ENCODE data around the gene RASEF.
"Not testable (repeated sequence)": the region's sequence is repeated elsewhere in the genome, so short reads cannot be mapped to it uniquely, and the experiment has no call there.

The RASEF gene

GRCh38 chr9:83062651-83063527, at the start of gene RASEF:
RASEF (minus strand) TSS chr9:83063142; CDS start chr9:83062867, 275 bp downstream.
- peak within 1 kb of the TSS; percentile 68 for H3K4me3 ChIP-seq (ENCODE audit: low read length)
- TF ChIP-seq CTCF (conservative IDR thresholded peaks at IDR 0.05; ENCODE audit: low read depth, low read length), result no peak
- DNase-seq (ENCODE audit: low read depth), result no peak

DNA sequence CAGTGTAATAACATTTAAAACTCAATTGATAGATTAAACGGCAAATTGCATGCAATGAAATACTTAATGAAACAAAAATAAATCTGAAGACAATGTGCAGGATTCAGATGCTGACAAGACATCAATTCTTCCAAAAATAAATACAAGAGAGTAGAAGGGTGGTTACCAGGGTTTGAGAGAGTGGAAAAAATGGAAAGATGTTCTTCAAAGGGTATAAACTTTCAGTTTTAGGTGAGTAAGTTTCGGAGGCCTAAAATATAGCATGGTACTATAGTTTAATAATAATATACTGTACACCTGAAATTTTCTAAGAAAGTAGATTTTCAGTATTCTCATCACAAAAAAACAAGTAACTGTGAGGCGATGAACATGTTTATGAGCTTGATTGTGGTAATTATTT, 48.2 kb upstream of the RASEF start:
- no peak for DNase-seq (ENCODE audit: low read depth)
- H3K4me3 ChIP-seq (ENCODE audit: low read length), result no peak overlapping the region
- TF ChIP-seq CTCF (conservative IDR thresholded peaks at IDR 0.05; ENCODE audit: low read depth, low read length), result no peak

GRCh38 chr9:83109296-83109695, 46.4 kb upstream of the RASEF start:
- DNase-seq (ENCODE audit: low read depth), result no peak
- no peak for TF ChIP-seq CTCF (conservative IDR thresholded peaks at IDR 0.05; ENCODE audit: low read depth, low read length)
- H3K4me3 ChIP-seq (ENCODE audit: low read length), result no peak overlapping the region

- no peak overlapping the region for H3K4me3 ChIP-seq (ENCODE audit: low read length)
- TF ChIP-seq CTCF (conservative IDR thresholded peaks at IDR 0.05; ENCODE audit: low read depth, low read length), result no peak
- DNase-seq (ENCODE audit: low read depth), result no peak
Observed at GRCh38 chr9:83108208-83108607, 45.3 kb upstream of the RASEF start.

- TF ChIP-seq CTCF (conservative IDR thresholded peaks at IDR 0.05; ENCODE audit: low read depth, low read length), result no peak
- H3K4me3 ChIP-seq (ENCODE audit: low read length), result no peak overlapping the region
- no peak for DNase-seq (ENCODE audit: low read depth)
Observed at GRCh38 chr9:83106772-83107171, 43.8 kb upstream of the RASEF start.

DNA sequence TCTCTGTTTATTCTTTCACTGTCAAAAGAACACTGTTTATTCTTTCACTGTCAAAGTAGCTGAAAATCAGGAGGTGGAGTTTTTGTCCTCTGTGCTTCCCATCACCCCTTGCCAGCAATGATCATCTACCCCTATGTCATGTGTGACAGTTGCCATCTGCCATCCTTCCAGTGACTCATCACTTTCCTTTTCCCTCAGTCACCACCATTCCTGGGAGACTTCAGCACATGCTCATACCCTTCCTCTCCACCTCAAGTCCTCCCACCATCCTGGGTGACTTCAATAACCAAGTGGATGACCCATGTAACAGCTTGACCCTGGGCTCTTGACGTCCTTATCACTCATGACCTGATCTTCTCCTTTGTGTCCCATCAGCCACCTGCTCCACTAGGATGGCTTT, 43.3 kb upstream of the RASEF start:
- no peak for DNase-seq (ENCODE audit: low read depth)
- H3K4me3 ChIP-seq (ENCODE audit: low read length), result no peak overlapping the region
- no peak for TF ChIP-seq CTCF (conservative IDR thresholded peaks at IDR 0.05; ENCODE audit: low read depth, low read length)

GRCh38 chr9:83097633-83098032, 34.7 kb upstream of the RASEF start:
- no peak for TF ChIP-seq CTCF (conservative IDR thresholded peaks at IDR 0.05; ENCODE audit: low read depth, low read length)
- DNase-seq (ENCODE audit: low read depth), result no peak
- H3K4me3 ChIP-seq (ENCODE audit: low read length), result no peak overlapping the region

- H3K4me3 ChIP-seq (ENCODE audit: low read length), result not testable (repeated sequence)
Observed at GRCh38 chr9:83093311-83093710, 30.4 kb upstream of the RASEF start.

More at GRCh38 chr9:83093311-83093710, 30.4 kb upstream of the RASEF start:
- DNase-seq (ENCODE audit: low read depth), result not testable (repeated sequence)
